ENCODE measurements around the gene EVX2. TPM values are rescaled to one million over a fixed set of nuclear protein-coding genes. Genes with fewer than 3 reads are reported as not detected.

EVX2 gene
- polyA plus RNA-seq, 1 of the 3 experiments (the other 2 are of a cell fraction), result not detected

- TF ChIP-seq RCOR1 (IDR thresholded peaks at IDR 0.05; ENCODE audit: low read length) (no peak), EZH2phosphoT487 (IDR thresholded peaks at IDR 0.05; ENCODE audit: borderline replicate concordance, low read depth) (peak; percentile 79; the same call in 1 of the 2 replicates), NRF1 (IDR thresholded peaks at IDR 0.05; ENCODE audit: low read depth, low read length) (no peak)
- Histone ChIP-seq H3F3A (replicated peaks; ENCODE audit: insufficient read depth) (no peaks in the 10 kb centered on the region), H3K9ac (no peak overlapping the region), H3K79me2 (ENCODE audit: insufficient read depth) (no peaks in the 10 kb centered on the region), H2AFZ (ENCODE audit: low read depth) (no peak overlapping the region), H3K9me2 (no peaks in the 10 kb centered on the region), H3K4me3 (ENCODE audit: low read depth in 2 of 2, low read length in 1 of 2) (no peak overlapping the region), H3K36me3 (replicated peaks in 1 of 2; ENCODE audit: control insufficient read depth in 1 of 2, insufficient read depth in 2 of 2, low read length in 1 of 2) (no peaks in the 10 kb centered on the region), H3K27ac (ENCODE audit: low read depth in 2 of 2, low read length in 1 of 2) (no peak overlapping the region), H3K27me3 (ENCODE audit: insufficient read depth) (peaks cover 95% of the 10 kb centered on the region), H4K20me1 (ENCODE audit: insufficient read depth) (0 out of 2 replicates have a peak, but pooled peaks cover 3% of the 10 kb centered on the region), H3K4me2 (no peak overlapping the region), H3K4me1 (ENCODE audit: control insufficient read depth in 1 of 2, insufficient read depth in 2 of 2, low read depth in 1 of 2, low read length in 1 of 2) (peaks cover 0 to 11% of the 10 kb centered on the region in 2 experiments; a peak in 1 of 4 replicates), H3K9me3 (no peaks in the 10 kb centered on the region)
- CTCF ChIA-PET, result interaction anchor here (0.7 to 13.5 kb wide), 10 partner anchors 9 to 1392 kb away, joined by 3 to 264 read pairs (median 4); partner anchors contain the start of genes EVX2, HOXD10, HOXD11 and HOXD9
- no peak for DNase-seq
- POLR2A ChIA-PET, result no interaction called here
- WGBS (ENCODE audit: low lambda C conversion rate), result 43% methylated on average over 29 of the region's 31 CpGs
These were observed 7.8 kb upstream of the EVX2 start for GRCh38 chr2:176091329-176092258.

- Histone ChIP-seq H3K4me3 (ENCODE audit: low read depth in 2 of 2, low read length in 1 of 2) (no peak overlapping the region), H3K9me2 (no peaks in the 10 kb centered on the region), H3F3A (replicated peaks; ENCODE audit: insufficient read depth) (no peaks in the 10 kb centered on the region), H3K79me2 (ENCODE audit: insufficient read depth) (no peaks in the 10 kb centered on the region), H3K36me3 (replicated peaks in 1 of 2; ENCODE audit: control insufficient read depth in 1 of 2, insufficient read depth in 2 of 2, low read length in 1 of 2) (no peaks in the 10 kb centered on the region), H4K20me1 (ENCODE audit: insufficient read depth) (0 out of 2 replicates have a peak, but pooled peaks cover 3% of the 10 kb centered on the region), H3K27ac (ENCODE audit: low read depth in 2 of 2, low read length in 1 of 2) (no peak overlapping the region), H3K27me3 (ENCODE audit: insufficient read depth) (peaks cover 95% of the 10 kb centered on the region), H3K9ac (no peak overlapping the region), H3K9me3 (no peaks in the 10 kb centered on the region), H2AFZ (ENCODE audit: low read depth) (no peak overlapping the region), H3K4me2 (no peak overlapping the region), H3K4me1 (ENCODE audit: control insufficient read depth in 1 of 2, insufficient read depth in 2 of 2, low read depth in 1 of 2, low read length in 1 of 2) (peaks cover 0 to 14% of the 10 kb centered on the region in 2 experiments; a peak in 1 of 4 replicates)
- WGBS (ENCODE audit: low lambda C conversion rate), result 57% methylated on average over 5 of the region's 5 CpGs
- no peak for TF ChIP-seq NRF1 (IDR thresholded peaks at IDR 0.05; ENCODE audit: low read depth, low read length)
- ChIA-PET CTCF (interaction anchor here (1.0 to 13.5 kb wide), 5 partner anchors 8 to 887 kb away, joined by 4 to 264 read pairs (median 9); partner anchors contain the start of genes EVX2, HOXD10 and HOXD11), POLR2A (no interaction called here)
- no peak for DNase-seq
These were observed 7.1 kb upstream of the EVX2 start for GRCh38 chr2:176090862-176091261.

GRCh38 chr2:176089843-176090395 is 6.2 kb upstream of the EVX2 start:
- DNase-seq, result no peak
- H3K27ac ChIP-seq (ENCODE audit: low read depth in 2 of 2, low read length in 1 of 2), result no peak overlapping the region

More at GRCh38 chr2:176089843-176090395, 6.2 kb upstream of the EVX2 start:
- Histone ChIP-seq H3K36me3 (replicated peaks in 1 of 2; ENCODE audit: control insufficient read depth in 1 of 2, insufficient read depth in 2 of 2, low read length in 1 of 2) (no peaks in the 10 kb centered on the region), H3F3A (replicated peaks; ENCODE audit: insufficient read depth) (no peaks in the 10 kb centered on the region), H3K9me2 (no peaks in the 10 kb centered on the region), H3K27me3 (ENCODE audit: insufficient read depth) (peaks cover 95% of the 10 kb centered on the region), H3K4me1 (ENCODE audit: control insufficient read depth in 1 of 2, insufficient read depth in 2 of 2, low read depth in 1 of 2, low read length in 1 of 2) (peaks cover 0 to 24% of the 10 kb centered on the region in 2 experiments; a peak in 1 of 4 replicates), H4K20me1 (ENCODE audit: insufficient read depth) (0 out of 2 replicates have a peak, but pooled peaks cover 3% of the 10 kb centered on the region), H2AFZ (ENCODE audit: low read depth) (no peak overlapping the region), H3K4me3 (ENCODE audit: low read depth in 2 of 2, low read length in 1 of 2) (no peak overlapping the region), H3K9ac (no peak overlapping the region), H3K4me2 (no peak overlapping the region), H3K79me2 (ENCODE audit: insufficient read depth) (no peaks in the 10 kb centered on the region), H3K9me3 (no peaks in the 10 kb centered on the region)
- POLR2A ChIA-PET, result no interaction called here
- CTCF ChIA-PET, result interaction anchor here (1.5 to 13.5 kb wide), 11 partner anchors 7 to 1396 kb away, joined by 4 to 264 read pairs (median 61); partner anchors contain the start of genes EVX2, HOXD10, HOXD11 and HOXD12
- no peak for TF ChIP-seq TCF12 (IDR thresholded peaks at IDR 0.05)
- TF ChIP-seq FOSL2 (IDR thresholded peaks at IDR 0.05; ENCODE audit: borderline replicate concordance, low read depth), result no peak
- TF ChIP-seq MXI1 (IDR thresholded peaks at IDR 0.05; ENCODE audit: low read depth, low read length), result no peak
- TF ChIP-seq CHD2 (IDR thresholded peaks at IDR 0.05; ENCODE audit: low read length, partially characterized antibody), result no peak
- TF ChIP-seq FOXM1 (IDR thresholded peaks at IDR 0.05; ENCODE audit: low read depth), result no peak
- TF ChIP-seq FOXJ3 (CRISPR knock-in tag; IDR thresholded peaks at IDR 0.05), result no peak
- TF ChIP-seq MEF2A (IDR thresholded peaks at IDR 0.05; ENCODE audit: borderline replicate concordance, low read depth), result no peak
- no peak for TF ChIP-seq MAX (IDR thresholded peaks at IDR 0.05; ENCODE audit: low read depth)
